ENCODE results near the gene ARFGAP2. TPM values are rescaled to one million over a fixed set of nuclear protein-coding genes. Genes with fewer than 3 reads are reported as not detected.

The ARFGAP2 gene
- total RNA-seq, 4 donors from 2014 or later: 141 to 203 (median 178) TPM

GRCh38 chr11:47143322-47143721, 33.4 kb downstream of the ARFGAP2 start:
- no peak for TF ChIP-seq CTCF (IDR thresholded peaks at IDR 0.05; ENCODE audit: low read depth)

- TF ChIP-seq CTCF (IDR thresholded peaks at IDR 0.05; ENCODE audit: low read depth): no peak
Observed at GRCh38 chr11:47139878-47140277, 36.8 kb downstream of the ARFGAP2 start.

GRCh38 chr11:47137476-47137875, 39.2 kb downstream of the ARFGAP2 start:
- TF ChIP-seq CTCF (IDR thresholded peaks at IDR 0.05; ENCODE audit: low read depth): no peak

GRCh38 chr11:47136921-47137320, 39.8 kb downstream of the ARFGAP2 start:
- TF ChIP-seq CTCF (IDR thresholded peaks at IDR 0.05; ENCODE audit: low read depth): no peak

GRCh38 chr11:47136327-47136726, 40.4 kb downstream of the ARFGAP2 start:
- TF ChIP-seq CTCF (IDR thresholded peaks at IDR 0.05; ENCODE audit: low read depth): no peak

GRCh38 chr11:47132981-47133380, 43.7 kb downstream of the ARFGAP2 start:
- TF ChIP-seq CTCF (IDR thresholded peaks at IDR 0.05; ENCODE audit: low read depth): no peak

- no peak for TF ChIP-seq CTCF (IDR thresholded peaks at IDR 0.05; ENCODE audit: low read depth)
Observed at GRCh38 chr11:47132490-47132889, 44.2 kb downstream of the ARFGAP2 start.
